Measurements from ENCODE around the gene CFAP299. TPM values are rescaled to one million over a fixed set of nuclear protein-coding genes. Genes with fewer than 3 reads are reported as not detected.

CFAP299 gene
- total and polyA plus RNA-seq, 2 of the 13 experiments (the other 11 are each of a cell fraction or from before 2014, with no cell fraction given) = not detected

- H2AFZ ChIP-seq (ENCODE audit: low read length) = no peak overlapping the region
- in situ Hi-C loops (cut with HindIII; ENCODE audit: extremely low pct_ligation_motif_present, low pct_unique_long_range_greater_than_20kb) = no loop called here
- no peak overlapping the region for H3K4me2 ChIP-seq (ENCODE audit: low read depth, low read length)
Observed at GRCh38 chr4:80611678-80611979, 276.1 kb downstream of the CFAP299 start.

More at GRCh38 chr4:80611678-80611979, 276.1 kb downstream of the CFAP299 start:
- intact Hi-C loops (cut with micrococcal nuclease; ENCODE audit: unreplicated experiment) = no loop called here
- no peak overlapping the region for H3K9ac ChIP-seq (ENCODE audit: insufficient read depth, low read depth, low read length)
- ATAC-seq (no peak), FAIRE-seq (no peak), DNase-seq (ENCODE audit: low spot score) (no peak)
- no peaks in the 10 kb centered on the region for H3K36me3 ChIP-seq (replicated peaks in 1 of 2; ENCODE audit: control insufficient read depth in 1 of 2, insufficient read depth in 2 of 2, low read length in 2 of 2)
- CTCF ChIA-PET (ENCODE audit: low intra/inter-chr PET ratio, low total read pairs) = no interaction called here
- H3K27me3 ChIP-seq (ENCODE audit: control insufficient read depth in 1 of 2, insufficient read depth in 2 of 2, low read length in 2 of 2) = no peaks in the 10 kb centered on the region
- no peaks in the 10 kb centered on the region for H3K9me3 ChIP-seq (ENCODE audit: low read length)
- TF ChIP-seq ZNF800 (CRISPR knock-in tag; IDR thresholded peaks at IDR 0.05) (no peak), ZNF256 (CRISPR knock-in tag; conservative IDR thresholded peaks at IDR 0.05) (no peak), SNAPC2 (CRISPR knock-in tag; IDR thresholded peaks at IDR 0.05) (no peak), FOXK2 (IDR thresholded peaks at IDR 0.05) (no peak), THYN1 (CRISPR knock-in tag; IDR thresholded peaks at IDR 0.05; ENCODE audit: borderline replicate concordance, low read depth) (no peak), SMAD3 (CRISPR knock-in tag; IDR thresholded peaks at IDR 0.05) (no peak), NPAS2 (CRISPR knock-in tag; IDR thresholded peaks at IDR 0.05; ENCODE audit: borderline replicate concordance) (no peak), ZFP91 (CRISPR knock-in tag; IDR thresholded peaks at IDR 0.05; ENCODE audit: borderline replicate concordance) (no peak), FUBP1 (CRISPR knock-in tag; IDR thresholded peaks at IDR 0.05; ENCODE audit: borderline replicate concordance) (no peak), HDAC6 (IDR thresholded peaks at IDR 0.05; ENCODE audit: low read depth, low read length) (no peak)
- no peaks in the 10 kb centered on the region for H3K4me1 ChIP-seq (ENCODE audit: insufficient read depth, low read length)
- POLR2A ChIA-PET = no interaction called here
- no peaks in the 10 kb centered on the region for H3K79me2 ChIP-seq (ENCODE audit: insufficient read depth, low read length)
- H3K4me3 ChIP-seq (replicated peaks in 1 of 3; ENCODE audit: insufficient read depth in 1 of 3, low read depth in 2 of 3, low read length in 3 of 3) = no peak overlapping the region
- no TSS peak for BruUV-seq (replicated peaks)
- H4K20me1 ChIP-seq (ENCODE audit: insufficient read depth, low read length) = no peaks in the 10 kb centered on the region
- WGBS (ENCODE audit: low lambda C conversion rate) = 0% methylated on average over 2 of the region's 2 CpGs
- H3K27ac ChIP-seq (ENCODE audit: extremely low read length, insufficient read depth, low read length) = no peak overlapping the region

Measured in HepG2 (cell line).